ENCODE data around the gene COASY.

DNA sequence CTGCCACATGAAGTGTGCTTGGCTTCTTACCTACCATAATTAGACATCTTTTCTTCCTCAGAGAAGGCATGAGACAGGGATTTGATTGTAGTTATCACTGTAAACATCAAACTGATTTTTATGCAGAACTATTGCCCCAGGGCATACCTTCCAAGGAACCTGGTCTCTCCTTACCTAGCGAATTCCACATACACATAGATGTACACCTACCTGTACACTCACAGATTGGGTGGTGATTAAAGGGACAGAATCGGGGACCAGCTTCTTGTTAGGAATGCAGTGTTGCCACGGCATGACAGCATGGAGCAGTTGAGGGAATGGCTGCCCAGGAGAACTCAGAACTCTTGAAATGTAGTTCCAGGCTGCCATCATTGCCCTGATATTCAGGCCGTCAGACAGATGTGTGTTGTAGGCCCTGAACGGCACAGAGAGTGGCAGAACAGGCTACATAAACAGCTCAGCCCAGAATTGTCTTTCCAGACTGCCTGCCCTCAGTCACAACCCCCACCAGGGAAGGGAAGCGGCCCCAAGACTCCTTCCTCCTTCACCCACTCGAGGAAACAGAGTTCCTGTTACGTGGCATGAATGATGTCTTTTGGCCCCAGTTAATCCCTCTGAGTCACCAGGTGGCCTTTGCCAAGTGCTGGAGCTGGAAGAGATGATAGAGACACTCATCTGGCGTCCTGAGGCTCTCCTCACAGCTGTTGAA lies 43.7 kb upstream of the COASY start:
- TF ChIP-seq GATA2 (IDR thresholded peaks at IDR 0.05; ENCODE audit: low read depth, low read length) (no peak), GATA3 (IDR thresholded peaks at IDR 0.05; ENCODE audit: low read depth, low read length) (no peak)
